Suprapubic skin (tissue), 4 donors: ENCODE measurements around the gene DXO. TPM values are rescaled to one million over a fixed set of nuclear protein-coding genes. Genes with fewer than 3 reads are reported as not detected.

Experiments
- DNase-seq, 2 donors: peaks; one replicate each; pipeline ENCODE4 v3.0.0-alpha.2; 2019; ENCODE audit warnings: low spot score in 2 of 2
- H3K27ac ChIP-seq: fragments of 200-600 bp; sonication (generic); one replicate; pipeline ENCODE4 v1.5.1; 2019
- H3K27me3 ChIP-seq: fragments of 200-600 bp; sonication (generic); one replicate; pipeline ENCODE4 v1.5.1; 2019
- H3K36me3 ChIP-seq: fragments of 200-600 bp; sonication (generic); one replicate; pipeline ENCODE4 v1.5.1; 2019
- H3K4me1 ChIP-seq: fragments of 200-600 bp; sonication (generic); one replicate; pipeline ENCODE4 v1.5.1; 2019
- H3K4me3 ChIP-seq: fragments of 200-600 bp; sonication (generic); one replicate; pipeline ENCODE4 v1.5.1; 2019; ENCODE audit warnings: mild to moderate bottlenecking
- H3K9me3 ChIP-seq: fragments of 200-600 bp; sonication (generic); one replicate; pipeline ENCODE4 v1.5.1; 2019
- EP300 ChIP-seq: sonication (generic); formaldehyde crosslinking; IDR thresholded peaks from one replicate; pipeline ENCODE4 v1.6.1; 2017; ENCODE audit warnings: antibody characterized with exemption
- POLR2A ChIP-seq, 2 donors: fragments of 450-650 bp; IDR thresholded peaks; one replicate each; pipeline ENCODE4 v1.6.1; 2017; ENCODE audit warnings: antibody characterized with exemption in 2 of 2, mild to moderate bottlenecking in 2 of 2, moderate library complexity in 2 of 2
- POLR2AphosphoS5 ChIP-seq, 3 donors: sonication (generic); formaldehyde crosslinking; IDR thresholded peaks; one replicate each; pipeline ENCODE4 v1.6.1; 2017; ENCODE audit warnings: antibody characterized with exemption in 3 of 3
- WGBS: methylation state at CpG from one replicate; pipeline ENCODE4 v1.1.5; 2018; 5-methylcytosine and 5-hydroxymethylcytosine counted together
- total RNA-seq, 4 donors: library from RNA; depleted of rRNA; stranded (reverse); fragments of >200 nt; gene quantifications; one replicate each; pipeline ENCODE4 v1.1.0, GENCODE V29; 2016
- TF ChIP-seq, protein P1 (sequence below), 2 donors: fragments of 200-600 bp in 1 of 2; fragments of 450-650 bp in 1 of 2; sonication (generic) in 1 of 2; IDR thresholded peaks; one replicate each; pipeline ENCODE4 v1.5.1; 2016 to 2019; ENCODE audit warnings: antibody characterized with exemption in 2 of 2, mild to moderate bottlenecking in 1 of 2, moderate library complexity in 1 of 2

Gene DXO
- total RNA-seq, 4 donors from 2014 or later, result 13.1 to 25.3 (median 16.4) TPM

DNA sequence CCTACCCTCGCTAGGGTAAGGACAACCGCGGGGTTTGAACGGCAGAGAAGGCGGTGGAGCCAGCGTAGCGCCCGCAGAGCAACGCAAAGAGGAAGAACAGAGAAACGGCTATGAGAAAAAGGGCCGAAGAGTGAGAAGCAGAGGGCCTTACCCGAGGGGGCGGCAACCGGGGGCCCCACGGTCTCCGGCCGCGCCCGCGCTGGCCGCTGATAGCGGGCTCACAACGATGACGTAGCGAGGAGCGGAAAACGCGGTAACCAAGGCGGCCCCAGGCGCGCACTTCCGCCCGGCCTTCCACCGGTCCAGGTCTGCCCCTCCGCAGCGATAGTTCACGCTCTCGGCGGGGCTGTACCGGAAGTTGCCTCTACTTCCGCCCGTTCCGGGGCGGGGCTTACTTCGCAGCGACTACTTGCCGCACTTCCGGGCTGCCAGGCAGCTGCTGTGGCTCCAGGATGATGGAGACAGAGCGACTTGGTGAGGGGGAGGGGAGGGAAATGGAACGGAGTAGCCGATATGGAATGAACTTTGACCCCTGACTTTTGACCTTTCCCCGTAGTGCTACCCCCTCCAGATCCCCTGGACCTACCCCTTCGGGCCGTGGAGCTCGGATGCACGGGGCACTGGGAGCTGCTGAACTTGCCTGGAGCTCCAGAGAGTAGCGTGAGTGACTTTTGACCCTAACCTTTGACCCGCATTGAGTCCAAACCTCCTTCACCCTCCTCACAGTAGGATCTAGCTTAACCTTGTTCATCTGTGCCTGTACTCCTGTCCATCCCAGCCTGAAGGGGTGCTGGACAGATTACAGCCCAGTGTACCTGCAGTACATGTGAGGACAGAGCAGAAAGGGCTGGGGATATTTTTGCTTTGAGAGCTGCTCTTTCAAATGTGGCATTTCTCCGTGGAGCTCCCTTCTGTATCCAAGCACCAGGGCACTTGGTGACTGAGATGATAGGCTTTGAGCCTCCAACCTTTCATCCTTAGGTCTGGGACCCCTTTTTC, 12.9 kb downstream of the DXO start, which contains the start of the genes NELFE and SKIC2:
TSS of gene NELFE (minus strand) at position 231 of the 999 bp plus-strand sequence. CDS start 525 bp downstream, outside the sequence.
TSS of gene SKIC2 (plus strand) at position 435 of the 999 bp plus-strand sequence. CDS start at position 453, 18 bp downstream.
- peak within 1 kb of the TSS; percentile 84 for H3K4me3 ChIP-seq
- peak within 1 kb of the TSS; percentile 83 for H3K27ac ChIP-seq
- peaks cover 24% of the 10 kb centered on the region for H3K4me1 ChIP-seq
- no peaks in the 10 kb centered on the region for H3K9me3 ChIP-seq
- H3K27me3 ChIP-seq, result no peaks in the 10 kb centered on the region
- peak; percentile 98 to 99 for DNase-seq
- H3K36me3 ChIP-seq, result peaks cover 69% of the 10 kb centered on the region
- TF ChIP-seq POLR2AphosphoS5 (IDR thresholded peaks at IDR 0.05) (peak in 2 of 3 donors; percentile 77 to 97), EP300 (no peak), POLR2A (IDR thresholded peaks at IDR 0.05) (peak in 1 of 2 donors; percentile 57)
- TF ChIP-seq, protein P1, sequence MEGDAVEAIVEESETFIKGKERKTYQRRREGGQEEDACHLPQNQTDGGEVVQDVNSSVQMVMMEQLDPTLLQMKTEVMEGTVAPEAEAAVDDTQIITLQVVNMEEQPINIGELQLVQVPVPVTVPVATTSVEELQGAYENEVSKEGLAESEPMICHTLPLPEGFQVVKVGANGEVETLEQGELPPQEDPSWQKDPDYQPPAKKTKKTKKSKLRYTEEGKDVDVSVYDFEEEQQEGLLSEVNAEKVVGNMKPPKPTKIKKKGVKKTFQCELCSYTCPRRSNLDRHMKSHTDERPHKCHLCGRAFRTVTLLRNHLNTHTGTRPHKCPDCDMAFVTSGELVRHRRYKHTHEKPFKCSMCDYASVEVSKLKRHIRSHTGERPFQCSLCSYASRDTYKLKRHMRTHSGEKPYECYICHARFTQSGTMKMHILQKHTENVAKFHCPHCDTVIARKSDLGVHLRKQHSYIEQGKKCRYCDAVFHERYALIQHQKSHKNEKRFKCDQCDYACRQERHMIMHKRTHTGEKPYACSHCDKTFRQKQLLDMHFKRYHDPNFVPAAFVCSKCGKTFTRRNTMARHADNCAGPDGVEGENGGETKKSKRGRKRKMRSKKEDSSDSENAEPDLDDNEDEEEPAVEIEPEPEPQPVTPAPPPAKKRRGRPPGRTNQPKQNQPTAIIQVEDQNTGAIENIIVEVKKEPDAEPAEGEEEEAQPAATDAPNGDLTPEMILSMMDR (IDR thresholded peaks at IDR 0.05), result no peak
- WGBS, result 1% methylated on average over 26 of the region's 59 CpGs

- no peak for DNase-seq
- Histone ChIP-seq H3K4me3 (peak overlapping the region; percentile 84), H3K9me3 (no peaks in the 10 kb centered on the region), H3K4me1 (peaks cover 24% of the 10 kb centered on the region), H3K36me3 (peaks cover 69% of the 10 kb centered on the region), H3K27ac (peak overlapping the region; percentile 83), H3K27me3 (no peaks in the 10 kb centered on the region)
- no peak for TF ChIP-seq POLR2A (IDR thresholded peaks at IDR 0.05)
- TF ChIP-seq EP300, result no peak
- TF ChIP-seq, protein P1 (IDR thresholded peaks at IDR 0.05), result no peak
- TF ChIP-seq POLR2AphosphoS5 (IDR thresholded peaks at IDR 0.05), result no peak
- 11% methylated on average over 11 of the region's 11 CpGs for WGBS
Observed at GRCh38 chr6:31958412-31958740, 13.6 kb downstream of the DXO start.

GRCh38 chr6:31956796-31957195, 15.1 kb downstream of the DXO start:
- DNase-seq, result no peak
- H3K4me3 ChIP-seq, result no peak overlapping the region
- no peaks in the 10 kb centered on the region for H3K27me3 ChIP-seq
- H3K9me3 ChIP-seq, result no peaks in the 10 kb centered on the region
- H3K27ac ChIP-seq, result no peak overlapping the region
- H3K4me1 ChIP-seq, result peaks cover 24% of the 10 kb centered on the region
- WGBS, result 91% methylated on average over 3 of the region's 3 CpGs
- TF ChIP-seq EP300 (no peak), POLR2AphosphoS5 (IDR thresholded peaks at IDR 0.05) (no peak), POLR2A (IDR thresholded peaks at IDR 0.05) (no peak)
- TF ChIP-seq, protein P1 (IDR thresholded peaks at IDR 0.05), result no peak
- peaks cover 69% of the 10 kb centered on the region for H3K36me3 ChIP-seq

- Histone ChIP-seq H3K27ac (no peak overlapping the region), H3K4me3 (no peak overlapping the region), H3K4me1 (peaks cover 15% of the 10 kb centered on the region), H3K9me3 (no peaks in the 10 kb centered on the region), H3K36me3 (peaks cover 65% of the 10 kb centered on the region), H3K27me3 (no peaks in the 10 kb centered on the region)
- no peak for TF ChIP-seq POLR2AphosphoS5 (IDR thresholded peaks at IDR 0.05)
- no peak for TF ChIP-seq EP300
- no peak for TF ChIP-seq POLR2A (IDR thresholded peaks at IDR 0.05)
- TF ChIP-seq, protein P1 (IDR thresholded peaks at IDR 0.05), result no peak
- DNase-seq, result no peak
- 94% methylated on average over 28 of the region's 28 CpGs for WGBS
Observed at GRCh38 chr6:31954511-31954910, 17.4 kb downstream of the DXO start.

DNA sequence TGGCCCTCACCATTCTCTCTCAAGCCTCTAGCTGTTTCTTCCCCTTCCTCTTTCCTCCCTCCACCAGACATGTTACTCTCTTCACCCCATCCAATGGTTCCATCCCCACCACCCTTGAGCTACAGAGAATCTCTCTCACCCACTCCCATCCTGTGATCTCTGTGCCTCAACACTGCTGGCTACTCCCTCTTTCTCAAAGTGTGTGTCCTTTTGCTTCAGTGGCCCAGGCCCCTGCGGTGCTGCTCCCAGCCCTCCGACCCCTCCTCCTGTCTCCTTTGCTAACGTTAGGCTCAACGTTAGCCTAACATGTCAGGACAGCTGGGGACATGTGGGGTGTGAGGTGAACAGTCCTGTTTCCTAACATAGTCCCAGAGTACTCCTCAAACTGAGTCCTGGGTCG, 19.0 kb downstream of the DXO start:
- Histone ChIP-seq H3K36me3 (peaks cover 65% of the 10 kb centered on the region), H3K9me3 (no peaks in the 10 kb centered on the region), H3K4me3 (no peak overlapping the region), H3K27me3 (no peaks in the 10 kb centered on the region), H3K27ac (no peak overlapping the region), H3K4me1 (peaks cover 5% of the 10 kb centered on the region)
- TF ChIP-seq POLR2AphosphoS5 (IDR thresholded peaks at IDR 0.05) (no peak), POLR2A (IDR thresholded peaks at IDR 0.05) (no peak), EP300 (no peak)
- TF ChIP-seq, protein P1 (IDR thresholded peaks at IDR 0.05), result no peak
- no peak for DNase-seq
- 72% methylated on average over 5 of the region's 5 CpGs for WGBS
